HCT116 (cell line): ENCODE data around the gene SUGP2. TPM values are rescaled to one million over a fixed set of nuclear protein-coding genes. Genes with fewer than 3 reads are reported as not detected.
A peak's percentile ranks its signal among the peaks of the same experiment; 100 is the strongest.

Experiments
- ATAC-seq: fragments of 200-7000 bp; cut with Tn5 transposase; 2 replicates; pipeline ENCODE4 v1.9.1; 2020; ENCODE audit warnings: mild to moderate bottlenecking, moderate library complexity
- BruUV-seq: library from RNA; stranded (reverse); fragments of 400-500 nt; replicated peaks from 2 replicates; lab custom pipeline; 2021; lab: Mats Ljungman, UMichigan
- CTCF ChIA-PET: fragments of 300-600 bp; sonication (Branson Sonifier 250); formaldehyde crosslinking; loops from one replicate; lab custom pipeline; 2021; ENCODE audit warnings: antibody characterized with exemption; lab: Charles Lee
- POLR2A ChIA-PET: fragments of 300-600, 350-600 bp; sonication (Branson Sonifier 250); formaldehyde crosslinking; loops from one replicate; lab custom pipeline; 2021; ENCODE audit warnings: antibody characterized with exemption; lab: Charles Lee
- RAD21 ChIA-PET, 2 experiments: fragments of 300-600 bp; sonication (Branson Sonifier 250); formaldehyde crosslinking; loops; one replicate each; lab custom pipeline; 2023; ENCODE audit warnings: low total read pairs in 2 of 2; ENCODE audit not compliant: uncharacterized antibody in 2 of 2, unreplicated experiment in 2 of 2, low non-redundant PET in 1 of 2; lab: Charles Lee
- DNase-seq: peaks from one replicate; pipeline ENCODE4 v3.0.0-alpha.2; 2010; ENCODE audit warnings: low read depth, low spot score
- H2AFZ ChIP-seq: fragments of 200-600 bp; shearing (Covaris generic), sonication (generic); 2 replicates; pipeline ENCODE4 v1.6.1; 2017; ENCODE audit warnings: low read depth, mixed run types, mixed read lengths, antibody characterized with exemption, low read length; ENCODE audit not compliant: poor library complexity, severe bottlenecking
- H3K27ac ChIP-seq: 2 replicates; pipeline ENCODE4 v1.5.1; 2012; ENCODE audit warnings: low read depth, low read length
- H3K27me3 ChIP-seq: fragments of 200-600 bp; sonication (generic); 2 replicates; pipeline ENCODE4 v1.6.1; 2016; ENCODE audit warnings: mixed run types, low read length, mixed read lengths; ENCODE audit not compliant: insufficient read depth
- H3K36me3 ChIP-seq, 2 experiments: fragments of 200-500 bp in 1 of 2; fragments of 200-600 bp in 1 of 2; sonication (Bioruptor generic) in 1 of 2; sonication (generic) in 1 of 2; 2 replicates each; pipeline versions ENCODE4 v1.5.1 to v1.6.1; 2014 to 2016; ENCODE audit warnings: low read length in 2 of 2, inconsistent platforms in 1 of 2, mixed read lengths in 1 of 2, mixed run types in 1 of 2; ENCODE audit not compliant: insufficient read depth in 2 of 2, control insufficient read depth in 1 of 2
- H3K4me1 ChIP-seq, 2 experiments: fragments of 200-600 bp in 1 of 2; sonication (generic) in 1 of 2; 2 replicates each; pipeline versions ENCODE4 v1.5.1 to v1.6.1; 2012 to 2017; ENCODE audit warnings: low read length in 2 of 2, inconsistent platforms in 1 of 2, mild to moderate bottlenecking in 1 of 2, mixed read lengths in 1 of 2, mixed run types in 1 of 2, moderate library complexity in 1 of 2; ENCODE audit not compliant: insufficient read depth in 2 of 2, control insufficient read depth in 1 of 2
- H3K4me2 ChIP-seq: fragments of 200-600 bp; sonication (generic); 2 replicates; pipeline ENCODE4 v1.6.1; 2017; ENCODE audit warnings: mixed run types, low read length, mixed read lengths
- H3K4me3 ChIP-seq, 2 experiments: fragments of 200-600 bp in 1 of 2; sonication (generic) in 1 of 2; replicated peaks in 1 of 2; 2 replicates each; pipeline ENCODE4 v1.5.1; 2011 to 2016; ENCODE audit warnings: low read length in 2 of 2, control low read depth in 1 of 2, low read depth in 1 of 2, mild to moderate bottlenecking in 1 of 2, mixed read lengths in 1 of 2, mixed run types in 1 of 2
- H3K79me2 ChIP-seq: fragments of 200-600 bp; sonication (generic); 2 replicates; pipeline ENCODE4 v1.6.1; 2017; ENCODE audit warnings: mild to moderate bottlenecking, mixed run types, low read length, moderate library complexity, mixed read lengths; ENCODE audit not compliant: insufficient read depth
- H3K9ac ChIP-seq: fragments of 200-600 bp; sonication (generic); 2 replicates; pipeline ENCODE4 v1.6.1; 2016; ENCODE audit warnings: low read length, mixed read lengths
- H3K9me2 ChIP-seq: fragments of 200-600 bp; sonication (generic), shearing (Covaris generic); 2 replicates; pipeline ENCODE4 v1.6.1; 2017; ENCODE audit warnings: mixed run types, mild to moderate bottlenecking, moderate library complexity; ENCODE audit not compliant: insufficient read depth
- H3K9me3 ChIP-seq, 2 experiments: fragments of 200-500 bp in 1 of 2; fragments of 200-600 bp in 1 of 2; sonication (Bioruptor generic) in 1 of 2; sonication (generic) in 1 of 2; 2 replicates each; pipeline ENCODE4 v1.6.1; 2014 to 2017; ENCODE audit warnings: low read length in 2 of 2, mixed read lengths in 2 of 2, inconsistent platforms in 1 of 2, low read depth in 1 of 2, mild to moderate bottlenecking in 1 of 2, mixed run types in 1 of 2, moderate library complexity in 1 of 2; ENCODE audit not compliant: control insufficient read depth in 1 of 2, insufficient read depth in 1 of 2
- H4K20me1 ChIP-seq: fragments of 200-600 bp; sonication (generic), shearing (Covaris generic); 2 replicates; pipeline ENCODE4 v1.6.1; 2017; ENCODE audit warnings: mixed run types, mild to moderate bottlenecking, moderate library complexity; ENCODE audit not compliant: insufficient read depth
- CBX3 ChIP-seq: IDR thresholded peaks from 2 replicates; pipeline ENCODE4 v1.6.1; 2012; ENCODE audit warnings: low read depth
- CTCF ChIP-seq, 3 experiments: fragments of 200-600 bp in 1 of 3; sonication (generic) in 1 of 3; IDR thresholded peaks in 2 of 3; conservative IDR thresholded peaks in 1 of 3; 2 replicates each; pipeline ENCODE4 v1.5.1; 2012 to 2017; ENCODE audit warnings: low read depth in 2 of 3, low read length in 2 of 3, antibody characterized with exemption in 1 of 3, borderline replicate concordance in 1 of 3, control low read depth in 1 of 3, mild to moderate bottlenecking in 1 of 3, mixed read lengths in 1 of 3, mixed run types in 1 of 3, moderate library complexity in 1 of 3; ENCODE audit not compliant: insufficient read depth in 1 of 3
- EGR1 ChIP-seq: IDR thresholded peaks from 2 replicates; pipeline ENCODE4 v1.6.1; 2012; ENCODE audit warnings: low read depth
- ELF1 ChIP-seq: IDR thresholded peaks from 2 replicates; pipeline ENCODE4 v1.6.1; 2012; ENCODE audit warnings: low read depth, borderline replicate concordance
- EZH2phosphoT487 ChIP-seq: fragments of 200-600 bp; IDR thresholded peaks from 2 replicates; pipeline ENCODE4 v1.6.1; 2018; ENCODE audit warnings: antibody characterized with exemption, borderline replicate concordance
- JUND ChIP-seq: IDR thresholded peaks from 2 replicates; pipeline ENCODE4 v1.6.1; 2012
- MAX ChIP-seq: IDR thresholded peaks from 2 replicates; pipeline ENCODE4 v1.6.1; 2012
- POLR2AphosphoS5 ChIP-seq: IDR thresholded peaks from 2 replicates; pipeline ENCODE4 v1.6.1; 2011; ENCODE audit warnings: mild to moderate bottlenecking, low read depth, low read length, moderate library complexity
- SP1 ChIP-seq: IDR thresholded peaks from 2 replicates; pipeline ENCODE4 v1.6.1; 2012; ENCODE audit warnings: low read depth
- intact Hi-C: fragments of 100-400 bp; cut with micrococcal nuclease; formaldehyde crosslinking; loops from 2 replicates; pipeline ENCODE4 v1.10.0; 2022
- total RNA-seq: library from RNA; stranded (reverse); gene quantifications from one replicate; pipeline ENCODE4 v1.2.1, GENCODE V29; 2021; ENCODE audit not compliant: unreplicated experiment
- TF ChIP-seq, protein P1 (sequence below): IDR thresholded peaks from 2 replicates; pipeline ENCODE4 v1.6.1; 2012; ENCODE audit warnings: low read depth

The SUGP2 gene
- total RNA-seq, 1 experiment from 2014 or later: 82.4 TPM

DNA sequence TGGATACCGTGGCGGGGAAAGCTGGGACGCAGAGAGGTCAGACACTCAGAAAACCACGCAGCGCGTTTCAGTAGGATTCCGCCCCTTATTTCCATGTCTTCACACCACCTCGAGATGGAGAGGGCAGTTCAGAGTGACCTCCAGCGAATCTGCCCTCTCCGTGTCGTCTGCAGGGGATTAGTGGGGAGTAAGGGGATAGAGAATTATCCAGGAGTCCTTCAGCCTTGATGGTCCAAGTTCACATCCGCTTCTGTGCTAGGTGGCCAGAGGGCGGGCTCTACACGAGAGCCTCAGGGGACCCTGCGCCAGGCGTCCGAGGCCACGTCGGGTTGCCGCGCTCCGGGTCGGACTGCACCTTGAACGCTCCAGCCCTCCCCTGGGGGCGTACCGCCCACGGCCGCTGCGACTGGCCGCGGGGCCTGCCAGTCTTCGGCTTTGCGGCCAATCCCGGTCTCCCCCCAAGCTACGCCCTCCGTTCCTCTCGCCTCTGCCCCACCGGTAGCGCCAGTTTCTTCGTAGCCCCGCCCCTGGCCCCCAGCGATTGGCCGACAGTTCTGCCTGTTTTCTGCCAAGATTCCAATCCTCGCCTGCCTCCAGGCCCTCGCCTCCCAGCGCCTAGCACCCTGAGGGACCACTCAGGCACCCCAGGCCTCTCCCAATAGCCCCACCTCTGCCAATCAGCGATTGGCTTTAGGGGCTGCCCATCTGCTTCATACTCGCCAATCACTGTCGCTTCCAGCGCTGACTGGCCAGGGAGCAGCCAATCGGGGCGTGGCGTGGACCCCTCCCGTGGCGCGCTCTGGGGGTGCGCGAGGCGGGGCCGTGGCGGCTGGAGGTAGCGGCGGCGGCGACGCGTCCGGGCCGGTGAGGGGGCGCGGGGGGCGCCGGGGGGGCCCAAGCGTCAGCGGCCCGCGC is 30.1 kb upstream of the SUGP2 start, which contains the start of gene SLC25A42:
Gene SLC25A42 (plus strand): TSS at position 812 of the 915 bp plus-strand sequence. CDS start 32,131 bp downstream, outside the sequence.
- CTCF ChIA-PET: interaction anchor here (1.3 to 1.4 kb wide), 2 partner anchors 77 to 83 kb away, joined by 3 read pairs; no protein-coding TSS in a partner anchor
- Histone ChIP-seq H2AFZ (no peak within 1 kb of the TSS), H3K4me2 (peak within 1 kb of the TSS; percentile 85), H3K27me3 (no peaks in the 10 kb centered on the region), H3K9me3 (no peaks in the 10 kb centered on the region), H3K9me2 (no peaks in the 10 kb centered on the region), H3K36me3 (peaks cover 0 to 7% of the 10 kb centered on the region in 2 experiments; a peak in 1 of 4 replicates), H3K27ac (peak within 1 kb of the TSS; percentile 47), H3K79me2 (no peaks in the 10 kb centered on the region), H3K4me1 (peaks cover 20 to 32% of the 10 kb centered on the region in 2 experiments), H3K4me3 (peak within 1 kb of the TSS; percentile 64 to 66), H3K9ac (peak within 1 kb of the TSS; percentile 57), H4K20me1 (no peaks in the 10 kb centered on the region)
- DNase-seq: peak; percentile 99
- TF ChIP-seq CTCF (IDR thresholded peaks at IDR 0.05 in 2 of 3, conservative IDR thresholded peaks at IDR 0.05 in 1 of 3; ENCODE audit: borderline replicate concordance in 1 of 3, insufficient read depth in 1 of 3, low read depth in 2 of 3, low read length in 2 of 3) (no peak), ELF1 (no peak), POLR2AphosphoS5 (peak; percentile 52; the same call in 1 of the 2 replicates), EZH2phosphoT487 (no peak), MAX (no peak), SP1 (peak; percentile 98), EGR1 (peak; percentile 77), CBX3 (no peak), JUND (no peak)
- TF ChIP-seq, protein P1, sequence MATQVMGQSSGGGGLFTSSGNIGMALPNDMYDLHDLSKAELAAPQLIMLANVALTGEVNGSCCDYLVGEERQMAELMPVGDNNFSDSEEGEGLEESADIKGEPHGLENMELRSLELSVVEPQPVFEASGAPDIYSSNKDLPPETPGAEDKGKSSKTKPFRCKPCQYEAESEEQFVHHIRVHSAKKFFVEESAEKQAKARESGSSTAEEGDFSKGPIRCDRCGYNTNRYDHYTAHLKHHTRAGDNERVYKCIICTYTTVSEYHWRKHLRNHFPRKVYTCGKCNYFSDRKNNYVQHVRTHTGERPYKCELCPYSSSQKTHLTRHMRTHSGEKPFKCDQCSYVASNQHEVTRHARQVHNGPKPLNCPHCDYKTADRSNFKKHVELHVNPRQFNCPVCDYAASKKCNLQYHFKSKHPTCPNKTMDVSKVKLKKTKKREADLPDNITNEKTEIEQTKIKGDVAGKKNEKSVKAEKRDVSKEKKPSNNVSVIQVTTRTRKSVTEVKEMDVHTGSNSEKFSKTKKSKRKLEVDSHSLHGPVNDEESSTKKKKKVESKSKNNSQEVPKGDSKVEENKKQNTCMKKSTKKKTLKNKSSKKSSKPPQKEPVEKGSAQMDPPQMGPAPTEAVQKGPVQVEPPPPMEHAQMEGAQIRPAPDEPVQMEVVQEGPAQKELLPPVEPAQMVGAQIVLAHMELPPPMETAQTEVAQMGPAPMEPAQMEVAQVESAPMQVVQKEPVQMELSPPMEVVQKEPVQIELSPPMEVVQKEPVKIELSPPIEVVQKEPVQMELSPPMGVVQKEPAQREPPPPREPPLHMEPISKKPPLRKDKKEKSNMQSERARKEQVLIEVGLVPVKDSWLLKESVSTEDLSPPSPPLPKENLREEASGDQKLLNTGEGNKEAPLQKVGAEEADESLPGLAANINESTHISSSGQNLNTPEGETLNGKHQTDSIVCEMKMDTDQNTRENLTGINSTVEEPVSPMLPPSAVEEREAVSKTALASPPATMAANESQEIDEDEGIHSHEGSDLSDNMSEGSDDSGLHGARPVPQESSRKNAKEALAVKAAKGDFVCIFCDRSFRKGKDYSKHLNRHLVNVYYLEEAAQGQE: no peak
- no TSS peak for BruUV-seq
- RAD21 ChIA-PET: no interaction called here
- POLR2A ChIA-PET: interaction anchor here (0.6 to 1.4 kb wide), 2 partner anchors 53 to 339 kb away, joined by 3 to 4 read pairs; no protein-coding TSS in a partner anchor
- intact Hi-C loops: loop anchor here (2.0 kb wide), 1 partner anchor 35 kb away; no protein-coding TSS in a partner anchor
- peak; percentile 96 for ATAC-seq
